Heart left ventricle (tissue), 13 donors: ENCODE results near the gene TCF19.

Source experiments
- CTCF ChIP-seq, 12 donors: fragments of 200-600 bp; sonication (generic) in 4 of 12; IDR thresholded peaks; one replicate each; pipeline versions ENCODE4 v1.5.0 to v1.8.0; 2018 to 2022; ENCODE audit warnings: antibody characterized with exemption in 12 of 12, mild to moderate bottlenecking in 5 of 12
- POLR2A ChIP-seq, 2 donors: fragments of 450-650 bp; IDR thresholded peaks; one replicate each; pipeline ENCODE4 v1.6.1; 2017; ENCODE audit warnings: antibody characterized with exemption in 2 of 2, mild to moderate bottlenecking in 2 of 2, moderate library complexity in 2 of 2
- donor health status: ischemic (EF 13 %, LVEDD 7.1; RV severe dilation, severe dysfunction).
- donor health status: DM: no; HTN: yes; CAD: no.
- donor health status: DM: no; HTN: no; CAD: no.
- donor health status: ischemic (EF 25% LVEDD 6.9; RV normal size, moderate dysfunction).
- donor health status: ischemic (EF 25% LVEDD 5.7; RV mildly dilated, moderate dysfunction).
- donor health status: ischemic (EF 35%, LVEDD 5.7; RV mildly dilated, moderate dysfunction).
- donor health status: nonischemic (EF 11% LVEDD 7.7; RV severe dilation, severe dysfunction).
- donor health status: DM: yes; HTN: yes; CAD: no.
- donor health status: PGD.
- donor health status: ischemic (EF 29% LVEDD 5.4; RV normal size, mild dysfunction).
- donor health status: nonischemic (EF 23%, LVEDD 6.1; RV moderate dilation, normal function).

GRCh38 chr6:31197559-31198305, 39.3 kb downstream of the TCF19 start:
- TF ChIP-seq CTCF (IDR thresholded peaks at IDR 0.05) (no peak), POLR2A (IDR thresholded peaks at IDR 0.05) (peak in 1 of 2 donors; percentile 64)
